Measurements from ENCODE around the gene ALDH3A1. TPM values are rescaled to one million over a fixed set of nuclear protein-coding genes. Genes with fewer than 3 reads are reported as not detected.

ALDH3A1 gene
- 0.10 TPM in 1 of 2 replicates, not detected in the other for polyA plus RNA-seq
- polyA minus RNA-seq: not detected in 2 replicates

GRCh38 chr17:19747829-19748806 is at the start of gene ALDH3A1:
Gene ALDH3A1, minus strand, starts transcription at chr17:19748298. Its CDS starts 3,169 bp downstream, at chr17:19745129.
- TF ChIP-seq CTCF (IDR thresholded peaks at IDR 0.05; ENCODE audit: poor library complexity, severe bottlenecking): no peak
- no peak for TF ChIP-seq POLR2AphosphoS5 (IDR thresholded peaks at IDR 0.05)
- no peak for TF ChIP-seq REST (IDR thresholded peaks at IDR 0.05; ENCODE audit: borderline replicate concordance)
- no peak for TF ChIP-seq EZH2 (IDR thresholded peaks at IDR 0.05; ENCODE audit: borderline replicate concordance, insufficient read depth, low read length, poor library complexity, severe bottlenecking)
- TF ChIP-seq EP300 (conservative IDR thresholded peaks at IDR 0.05; ENCODE audit: poor library complexity, severe bottlenecking): no peak
- no peak for TF ChIP-seq MXI1 (conservative IDR thresholded peaks at IDR 0.05; ENCODE audit: poor library complexity, severe bottlenecking)
- no peak for TF ChIP-seq TAF1 (IDR thresholded peaks at IDR 0.05; ENCODE audit: low read depth)
- Histone ChIP-seq H3K9ac (ENCODE audit: low read length) (no peak within 1 kb of the TSS), H4K20me1 (ENCODE audit: insufficient read depth) (no peaks in the 10 kb centered on the region), H3F3A (ENCODE audit: insufficient read depth, low read length, poor library complexity, severe bottlenecking) (no peaks in the 10 kb centered on the region), H3K4me2 (ENCODE audit: low read length) (no peak within 1 kb of the TSS), H3K79me2 (replicated peaks; ENCODE audit: insufficient read depth, low read length) (no peaks in the 10 kb centered on the region), H3K9me3 (ENCODE audit: low read length) (no peaks in the 10 kb centered on the region), H3K36me3 (ENCODE audit: insufficient read depth, low read length) (no peaks in the 10 kb centered on the region), H3K4me3 (ENCODE audit: low read length) (no peak within 1 kb of the TSS), H2AFZ (ENCODE audit: low read depth, low read length) (no peak within 1 kb of the TSS), H3K9me2 (ENCODE audit: insufficient read depth, low read length) (no peaks in the 10 kb centered on the region), H3K27me3 (ENCODE audit: insufficient read depth, low read depth, low read length) (no peaks in the 10 kb centered on the region), H3K27ac (ENCODE audit: low read length) (no peak within 1 kb of the TSS)

GRCh38 chr17:19796457-19796856 is 48.4 kb upstream of the ALDH3A1 start:
- H3K27ac ChIP-seq (ENCODE audit: low read length): no peak overlapping the region
- peaks cover 8% of the 10 kb centered on the region for H3K9me3 ChIP-seq (ENCODE audit: low read length)
- no peaks in the 10 kb centered on the region for H4K20me1 ChIP-seq (ENCODE audit: insufficient read depth)
- no peaks in the 10 kb centered on the region for H3K79me2 ChIP-seq (replicated peaks; ENCODE audit: insufficient read depth, low read length)
- H3F3A ChIP-seq (ENCODE audit: insufficient read depth, low read length, poor library complexity, severe bottlenecking): no peaks in the 10 kb centered on the region
- H2AFZ ChIP-seq (ENCODE audit: low read depth, low read length): no peak overlapping the region
- peaks cover 52% of the 10 kb centered on the region for H3K36me3 ChIP-seq (ENCODE audit: insufficient read depth, low read length)
- TF ChIP-seq REST (IDR thresholded peaks at IDR 0.05; ENCODE audit: borderline replicate concordance): no peak
- TF ChIP-seq RAD21 (conservative IDR thresholded peaks at IDR 0.05): no peak
- TF ChIP-seq TAF1 (IDR thresholded peaks at IDR 0.05; ENCODE audit: low read depth): no peak
- TF ChIP-seq MXI1 (conservative IDR thresholded peaks at IDR 0.05; ENCODE audit: poor library complexity, severe bottlenecking): no peak
- TF ChIP-seq EZH2 (IDR thresholded peaks at IDR 0.05; ENCODE audit: borderline replicate concordance, insufficient read depth, low read length, poor library complexity, severe bottlenecking): no peak
- TF ChIP-seq POLR2AphosphoS5 (IDR thresholded peaks at IDR 0.05): no peak
- no peak for TF ChIP-seq EP300 (conservative IDR thresholded peaks at IDR 0.05; ENCODE audit: poor library complexity, severe bottlenecking)
- TF ChIP-seq CTCF (IDR thresholded peaks at IDR 0.05; ENCODE audit: poor library complexity, severe bottlenecking): no peak
- TF ChIP-seq SMC3 (conservative IDR thresholded peaks at IDR 0.05; ENCODE audit: poor library complexity): no peak
- no peaks in the 10 kb centered on the region for H3K9me2 ChIP-seq (ENCODE audit: insufficient read depth, low read length)
- no peak overlapping the region for H3K4me2 ChIP-seq (ENCODE audit: low read length)
- no peak overlapping the region for H3K9ac ChIP-seq (ENCODE audit: low read length)
- H3K27me3 ChIP-seq (ENCODE audit: insufficient read depth, low read depth, low read length): no peaks in the 10 kb centered on the region
- no peak overlapping the region for H3K4me3 ChIP-seq (ENCODE audit: low read length)
